Suprapubic skin (tissue), 4 donors: Measurements from ENCODE around the gene FBN1. TPM values are rescaled to one million over a fixed set of nuclear protein-coding genes. Genes with fewer than 3 reads are reported as not detected.

Experiments
- DNase-seq, 2 donors: peaks; one replicate each; pipeline ENCODE4 v3.0.0-alpha.2; 2019; ENCODE audit warnings: low spot score in 2 of 2
- H3K27ac ChIP-seq: fragments of 200-600 bp; sonication (generic); one replicate; pipeline ENCODE4 v1.5.1; 2019
- H3K27me3 ChIP-seq: fragments of 200-600 bp; sonication (generic); one replicate; pipeline ENCODE4 v1.5.1; 2019
- H3K36me3 ChIP-seq: fragments of 200-600 bp; sonication (generic); one replicate; pipeline ENCODE4 v1.5.1; 2019
- H3K4me1 ChIP-seq: fragments of 200-600 bp; sonication (generic); one replicate; pipeline ENCODE4 v1.5.1; 2019
- H3K4me3 ChIP-seq: fragments of 200-600 bp; sonication (generic); one replicate; pipeline ENCODE4 v1.5.1; 2019; ENCODE audit warnings: mild to moderate bottlenecking
- H3K9me3 ChIP-seq: fragments of 200-600 bp; sonication (generic); one replicate; pipeline ENCODE4 v1.5.1; 2019
- EP300 ChIP-seq: sonication (generic); formaldehyde crosslinking; IDR thresholded peaks from one replicate; pipeline ENCODE4 v1.6.1; 2017; ENCODE audit warnings: antibody characterized with exemption
- POLR2A ChIP-seq, 2 donors: fragments of 450-650 bp; IDR thresholded peaks; one replicate each; pipeline ENCODE4 v1.6.1; 2017; ENCODE audit warnings: antibody characterized with exemption in 2 of 2, mild to moderate bottlenecking in 2 of 2, moderate library complexity in 2 of 2
- POLR2AphosphoS5 ChIP-seq, 3 donors: sonication (generic); formaldehyde crosslinking; IDR thresholded peaks; one replicate each; pipeline ENCODE4 v1.6.1; 2017; ENCODE audit warnings: antibody characterized with exemption in 3 of 3
- WGBS: methylation state at CpG from one replicate; pipeline ENCODE4 v1.1.5; 2018; 5-methylcytosine and 5-hydroxymethylcytosine counted together
- total RNA-seq, 4 donors: library from RNA; depleted of rRNA; stranded (reverse); fragments of >200 nt; gene quantifications; one replicate each; pipeline ENCODE4 v1.1.0, GENCODE V29; 2016
- TF ChIP-seq, protein P1 (sequence below), 2 donors: fragments of 200-600 bp in 1 of 2; fragments of 450-650 bp in 1 of 2; sonication (generic) in 1 of 2; IDR thresholded peaks; one replicate each; pipeline ENCODE4 v1.5.1; 2016 to 2019; ENCODE audit warnings: antibody characterized with exemption in 2 of 2, mild to moderate bottlenecking in 1 of 2, moderate library complexity in 1 of 2

FBN1 gene
- total RNA-seq, 4 donors from 2014 or later: 12.6 to 24.6 (median 21.0) TPM

DNA sequence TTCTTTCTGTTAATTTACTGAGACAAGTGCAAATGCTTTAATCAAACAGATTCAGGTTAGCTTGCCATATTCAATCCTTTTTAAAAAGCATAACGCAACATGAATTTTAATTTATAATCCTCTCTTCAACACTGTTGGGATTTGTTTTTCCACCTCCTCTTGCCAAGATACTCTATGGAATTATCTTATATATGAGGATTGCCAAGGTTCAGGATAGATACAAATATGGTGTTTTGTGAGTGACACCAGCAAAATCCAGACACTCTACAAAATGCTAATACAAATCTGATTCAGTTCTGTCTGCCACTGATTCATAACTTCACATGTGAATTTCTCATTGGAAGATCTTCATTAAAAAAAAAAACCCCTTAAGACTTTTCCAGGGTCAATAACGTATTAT lies 104.8 kb downstream of the FBN1 start:
- DNase-seq: no peak
- no peaks in the 10 kb centered on the region for H3K36me3 ChIP-seq
- H3K9me3 ChIP-seq: no peaks in the 10 kb centered on the region
- TF ChIP-seq, protein P1, sequence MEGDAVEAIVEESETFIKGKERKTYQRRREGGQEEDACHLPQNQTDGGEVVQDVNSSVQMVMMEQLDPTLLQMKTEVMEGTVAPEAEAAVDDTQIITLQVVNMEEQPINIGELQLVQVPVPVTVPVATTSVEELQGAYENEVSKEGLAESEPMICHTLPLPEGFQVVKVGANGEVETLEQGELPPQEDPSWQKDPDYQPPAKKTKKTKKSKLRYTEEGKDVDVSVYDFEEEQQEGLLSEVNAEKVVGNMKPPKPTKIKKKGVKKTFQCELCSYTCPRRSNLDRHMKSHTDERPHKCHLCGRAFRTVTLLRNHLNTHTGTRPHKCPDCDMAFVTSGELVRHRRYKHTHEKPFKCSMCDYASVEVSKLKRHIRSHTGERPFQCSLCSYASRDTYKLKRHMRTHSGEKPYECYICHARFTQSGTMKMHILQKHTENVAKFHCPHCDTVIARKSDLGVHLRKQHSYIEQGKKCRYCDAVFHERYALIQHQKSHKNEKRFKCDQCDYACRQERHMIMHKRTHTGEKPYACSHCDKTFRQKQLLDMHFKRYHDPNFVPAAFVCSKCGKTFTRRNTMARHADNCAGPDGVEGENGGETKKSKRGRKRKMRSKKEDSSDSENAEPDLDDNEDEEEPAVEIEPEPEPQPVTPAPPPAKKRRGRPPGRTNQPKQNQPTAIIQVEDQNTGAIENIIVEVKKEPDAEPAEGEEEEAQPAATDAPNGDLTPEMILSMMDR (IDR thresholded peaks at IDR 0.05): no peak
- TF ChIP-seq POLR2A (IDR thresholded peaks at IDR 0.05): no peak
- no peak for TF ChIP-seq EP300
- TF ChIP-seq POLR2AphosphoS5 (IDR thresholded peaks at IDR 0.05): no peak
- peak overlapping the region; percentile 8 for H3K27ac ChIP-seq
- no peaks in the 10 kb centered on the region for H3K27me3 ChIP-seq
- peaks cover 24% of the 10 kb centered on the region for H3K4me1 ChIP-seq
- 78% methylated on average over 2 of the region's 2 CpGs for WGBS
- H3K4me3 ChIP-seq: no peak overlapping the region

DNA sequence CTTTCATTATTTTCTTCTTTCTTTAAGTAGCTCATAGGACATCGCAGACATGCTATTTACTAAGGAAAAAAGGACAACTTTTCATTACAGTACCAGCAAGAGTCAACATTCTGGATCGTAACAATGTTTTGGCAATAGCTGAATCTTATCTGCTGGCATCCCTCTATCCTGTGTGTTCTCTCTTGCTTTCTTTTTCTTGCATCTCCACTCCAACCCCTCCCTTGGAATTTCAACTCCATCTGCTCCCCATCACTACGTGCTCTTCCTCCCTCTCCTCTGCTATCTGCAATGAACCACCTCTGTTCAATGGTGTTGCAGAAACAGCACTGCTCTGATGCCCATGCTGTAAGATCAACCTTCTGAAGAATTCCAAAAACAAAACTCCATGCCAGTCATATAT lies 106.6 kb downstream of the FBN1 start:
- 84% methylated on average over 3 of the region's 3 CpGs for WGBS
- no peak for DNase-seq
- no peak for TF ChIP-seq POLR2A (IDR thresholded peaks at IDR 0.05)
- no peak overlapping the region for H3K27ac ChIP-seq
- no peak overlapping the region for H3K4me3 ChIP-seq
- H3K36me3 ChIP-seq: no peaks in the 10 kb centered on the region
- H3K9me3 ChIP-seq: no peaks in the 10 kb centered on the region
- no peaks in the 10 kb centered on the region for H3K27me3 ChIP-seq
- H3K4me1 ChIP-seq: peaks cover 19% of the 10 kb centered on the region

DNA sequence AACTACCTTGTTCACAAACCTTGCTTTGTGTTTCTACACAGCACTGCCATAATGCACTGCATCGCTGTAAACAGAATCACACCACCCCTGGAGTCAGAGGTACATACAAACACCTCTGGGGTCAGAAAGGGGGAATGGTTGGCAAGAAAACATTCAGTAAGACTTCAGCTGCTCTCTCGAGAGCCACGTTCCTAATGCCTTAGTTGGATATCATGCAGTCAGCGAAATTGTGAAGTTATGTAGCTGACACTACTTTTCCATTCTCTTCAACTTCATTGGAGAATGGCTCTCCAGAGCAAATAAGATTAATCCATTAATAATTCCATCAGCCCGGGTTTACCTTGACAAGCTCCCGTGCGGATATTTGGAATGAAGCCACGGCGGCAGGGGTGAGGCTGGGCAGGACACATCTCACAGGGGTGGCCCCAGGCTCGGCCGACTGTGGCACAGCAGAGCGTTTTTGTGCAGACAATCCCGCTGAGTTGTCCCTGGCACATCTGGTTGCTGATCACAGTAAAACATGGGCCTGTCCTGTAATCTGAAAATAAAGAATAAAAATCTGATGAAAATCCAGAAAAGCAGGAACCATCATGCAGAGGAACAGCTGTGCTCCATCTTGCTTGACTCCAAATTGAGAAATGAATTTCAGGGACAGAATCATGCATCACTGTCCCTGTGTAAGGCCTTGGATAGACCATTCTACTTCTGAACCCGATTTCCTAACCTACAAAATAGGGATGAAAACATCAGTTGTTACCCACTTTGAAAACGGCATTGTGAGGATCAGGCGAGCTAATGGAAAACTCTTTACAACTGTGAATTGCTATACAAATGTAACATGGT lies 108.0 kb downstream of the FBN1 start:
- WGBS: 67% methylated on average over 16 of the region's 16 CpGs
- Histone ChIP-seq H3K27ac (peak overlapping the region; percentile 15), H3K4me3 (no peak overlapping the region), H3K9me3 (no peaks in the 10 kb centered on the region), H3K36me3 (no peaks in the 10 kb centered on the region), H3K27me3 (no peaks in the 10 kb centered on the region), H3K4me1 (peaks cover 18% of the 10 kb centered on the region)
- TF ChIP-seq, protein P1 (IDR thresholded peaks at IDR 0.05): no peak
- TF ChIP-seq POLR2A (IDR thresholded peaks at IDR 0.05) (no peak), EP300 (no peak), POLR2AphosphoS5 (IDR thresholded peaks at IDR 0.05) (no peak)
- no peak for DNase-seq

DNA sequence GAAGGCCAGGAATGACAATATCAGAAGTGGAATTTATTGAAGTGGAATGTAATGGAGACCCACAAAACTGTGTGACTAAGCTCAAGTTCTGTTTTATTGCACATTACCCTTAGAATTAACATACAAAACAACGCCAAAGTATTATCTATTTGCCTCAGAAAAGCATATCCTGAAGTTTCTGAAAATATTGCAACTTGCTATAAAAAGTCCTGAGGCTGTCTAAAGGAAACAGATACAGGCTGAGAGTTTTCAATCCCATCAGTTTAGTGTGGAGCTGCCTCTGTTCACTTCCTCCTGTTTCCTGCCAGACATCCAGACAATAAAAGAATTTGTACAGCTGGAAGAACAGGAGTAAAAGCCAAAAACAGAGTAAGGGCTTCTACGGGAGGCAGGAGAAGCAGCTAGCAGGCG lies 108.8 kb downstream of the FBN1 start:
- Histone ChIP-seq H3K4me1 (peaks cover 10% of the 10 kb centered on the region), H3K36me3 (no peaks in the 10 kb centered on the region), H3K9me3 (no peaks in the 10 kb centered on the region), H3K4me3 (no peak overlapping the region), H3K27ac (no peak overlapping the region), H3K27me3 (no peaks in the 10 kb centered on the region)
- 62% methylated on average over 3 of the region's 3 CpGs for WGBS
- TF ChIP-seq, protein P1 (IDR thresholded peaks at IDR 0.05): no peak
- no peak for TF ChIP-seq POLR2AphosphoS5 (IDR thresholded peaks at IDR 0.05)
- TF ChIP-seq EP300: no peak
- TF ChIP-seq POLR2A (IDR thresholded peaks at IDR 0.05): no peak
- DNase-seq: no peak

DNA sequence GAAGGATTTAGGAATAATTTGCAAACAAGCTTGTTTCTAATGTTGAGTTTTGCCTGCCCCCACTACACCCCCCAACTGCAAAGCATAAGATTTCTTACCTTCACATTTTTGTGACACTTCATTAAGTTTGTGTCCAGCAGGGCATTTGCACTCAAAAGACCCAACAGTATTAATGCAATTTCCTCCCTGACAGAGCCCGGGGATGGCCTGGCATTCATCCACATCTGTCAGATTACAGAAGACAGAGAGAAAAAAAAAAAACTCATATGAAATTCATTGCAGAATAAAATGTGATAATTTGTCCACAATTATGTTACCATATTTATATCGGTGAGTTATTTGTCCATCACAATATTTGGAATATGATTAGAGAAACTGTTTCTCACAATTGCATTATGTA lies 111.5 kb downstream of the FBN1 start:
- WGBS: 49% methylated on average over 2 of the region's 2 CpGs
- no peak for DNase-seq
- H3K27ac ChIP-seq: no peak overlapping the region
- no peaks in the 10 kb centered on the region for H3K9me3 ChIP-seq
- TF ChIP-seq, protein P1 (IDR thresholded peaks at IDR 0.05): no peak
- TF ChIP-seq EP300 (no peak), POLR2AphosphoS5 (IDR thresholded peaks at IDR 0.05) (no peak), POLR2A (IDR thresholded peaks at IDR 0.05) (no peak)
- peaks cover 2% of the 10 kb centered on the region for H3K4me1 ChIP-seq
- no peak overlapping the region for H3K4me3 ChIP-seq
- H3K27me3 ChIP-seq: no peaks in the 10 kb centered on the region
- no peaks in the 10 kb centered on the region for H3K36me3 ChIP-seq
